Measurements from ENCODE around the gene PARD3.

- TF ChIP-seq, protein P1, sequence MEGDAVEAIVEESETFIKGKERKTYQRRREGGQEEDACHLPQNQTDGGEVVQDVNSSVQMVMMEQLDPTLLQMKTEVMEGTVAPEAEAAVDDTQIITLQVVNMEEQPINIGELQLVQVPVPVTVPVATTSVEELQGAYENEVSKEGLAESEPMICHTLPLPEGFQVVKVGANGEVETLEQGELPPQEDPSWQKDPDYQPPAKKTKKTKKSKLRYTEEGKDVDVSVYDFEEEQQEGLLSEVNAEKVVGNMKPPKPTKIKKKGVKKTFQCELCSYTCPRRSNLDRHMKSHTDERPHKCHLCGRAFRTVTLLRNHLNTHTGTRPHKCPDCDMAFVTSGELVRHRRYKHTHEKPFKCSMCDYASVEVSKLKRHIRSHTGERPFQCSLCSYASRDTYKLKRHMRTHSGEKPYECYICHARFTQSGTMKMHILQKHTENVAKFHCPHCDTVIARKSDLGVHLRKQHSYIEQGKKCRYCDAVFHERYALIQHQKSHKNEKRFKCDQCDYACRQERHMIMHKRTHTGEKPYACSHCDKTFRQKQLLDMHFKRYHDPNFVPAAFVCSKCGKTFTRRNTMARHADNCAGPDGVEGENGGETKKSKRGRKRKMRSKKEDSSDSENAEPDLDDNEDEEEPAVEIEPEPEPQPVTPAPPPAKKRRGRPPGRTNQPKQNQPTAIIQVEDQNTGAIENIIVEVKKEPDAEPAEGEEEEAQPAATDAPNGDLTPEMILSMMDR (IDR thresholded peaks at IDR 0.05) = no peak
- TF ChIP-seq POLR2A (IDR thresholded peaks at IDR 0.05) (no peak), EP300 (IDR thresholded peaks at IDR 0.05) (no peak)
Observed at GRCh38 chr10:34217524-34217923, 597.6 kb downstream of the PARD3 start.
